Mucosa of descending colon (tissue), 3 donors: ENCODE data around the gene PLA2G2C. TPM values are rescaled to one million over a fixed set of nuclear protein-coding genes. Genes with fewer than 3 reads are reported as not detected.
"Not testable (repeated sequence)": the region's sequence is repeated elsewhere in the genome, so short reads cannot be mapped to it uniquely, and the experiment has no call there.

Experiments
- ATAC-seq: fragments of 200-7000 bp; cut with Tn5 transposase; one replicate; pipeline ENCODE4 v1.9.1; 2020; ENCODE audit warnings: mild to moderate bottlenecking, moderate library complexity
- DNase-seq, 3 donors: peaks; one replicate each; pipeline ENCODE4 v3.0.0-alpha.2; 2020
- H3K36me3 ChIP-seq: fragments of 200-600 bp; one replicate; pipeline ENCODE4 v1.8.0; 2021; ENCODE audit warnings: low read depth, mild to moderate bottlenecking
- H3K4me1 ChIP-seq: fragments of 200-600 bp; one replicate; pipeline ENCODE4 v1.8.0; 2021; ENCODE audit warnings: low read depth, mild to moderate bottlenecking
- H3K4me3 ChIP-seq: fragments of 200-600 bp; one replicate; pipeline ENCODE4 v1.8.0; 2021; ENCODE audit warnings: mild to moderate bottlenecking
- H3K9me3 ChIP-seq: fragments of 200-600 bp; one replicate; pipeline ENCODE4 v1.8.0; 2021; ENCODE audit warnings: mild to moderate bottlenecking
- CTCF ChIP-seq: fragments of 200-600 bp; IDR thresholded peaks from one replicate; pipeline ENCODE4 v1.8.0; 2022; ENCODE audit warnings: antibody characterized with exemption, mild to moderate bottlenecking
- intact Hi-C, 2 donors: fragments of 100-400 bp; cut with DNase I in 1 of 2; cut with micrococcal nuclease in 1 of 2; formaldehyde crosslinking; loops; one replicate each; pipeline versions ENCODE4 v1.11.0 to v1.11.1; 2022; cut with DNase I, micrococcal nuclease
- long read RNA-seq, 2 donors: library from polyadenylated mRNA; unstranded; transcript quantifications; one replicate each; pipeline ENCODE4 v2.0.0, GENCODE V29; 2019 to 2021
- total RNA-seq, 3 donors: library from RNA; stranded (reverse); fragmentation: NEBNext Ultra II Directional in 2 of 3; extraction: Animal tissue kit (Norgen Biotek cat#: 25700) in 2 of 3; gene quantifications; one replicate each; pipeline versions ENCODE4 v1.2.1 to v1.2.4, GENCODE V29; 2021 to 2023
- donor health status: DM: no; HTN: no; CAD: no; lungs with moderate emphysema.
- donor health status: DM: no; HTN: no; CAD: no.
- donor health status: DM: no; HTN: yes; CAD: no.

PLA2G2C gene
- total RNA-seq, result 1 to 10 TPM in 1 of 3 donors, under 1 TPM in 1, not detected in 1; 0.55 to 2.1 TPM
- long read RNA-seq, donor 1, partial matches to known transcripts, result 0 of 6 reads
- long read RNA-seq, donor 1, other reads (novel, unspliced or antisense), result 6 of 6 reads
- long read RNA-seq, donor 2, result 0 reads

- intact Hi-C loops, result no loop called here
- peak within 1 kb of the TSS; percentile 14 for H3K4me3 ChIP-seq
- H3K36me3 ChIP-seq, result no peaks in the 10 kb centered on the region
- peaks cover 22% of the 10 kb centered on the region for H3K4me1 ChIP-seq
- TF ChIP-seq CTCF, result no peak
- ATAC-seq (peak; percentile 79), DNase-seq (peak; percentile 88 to 90 (median 88))
- no peaks in the 10 kb centered on the region for H3K9me3 ChIP-seq
These were observed at the start of gene PLA2G2C, which contains the start of gene UBXN10 for GRCh38 chr1:20185834-20186782. Gene PLA2G2C, minus strand, starts transcription at chr1:20186518. Its CDS starts 9,155 bp downstream, at chr1:20177363. Gene UBXN10, plus strand, starts transcription at chr1:20186096. Its CDS starts 4,466 bp downstream, at chr1:20190562.

- ATAC-seq (no peak), DNase-seq (no peak)
- no peak for TF ChIP-seq CTCF
- peaks cover 3% of the 10 kb centered on the region for H3K4me1 ChIP-seq
- H3K36me3 ChIP-seq, result no peaks in the 10 kb centered on the region
- H3K9me3 ChIP-seq, result no peaks in the 10 kb centered on the region
- no peak overlapping the region for H3K4me3 ChIP-seq
- intact Hi-C loops, result no loop called here
These were observed 48.6 kb upstream of the PLA2G2C start for GRCh38 chr1:20234788-20235535.

GRCh38 chr1:20233866-20234265, 47.5 kb upstream of the PLA2G2C start:
- Histone ChIP-seq H3K4me3 (no peak overlapping the region), H3K36me3 (no peaks in the 10 kb centered on the region), H3K9me3 (no peaks in the 10 kb centered on the region), H3K4me1 (no peaks in the 10 kb centered on the region)
- intact Hi-C loops, result no loop called here
- no peak for DNase-seq
- peak; percentile 15 for ATAC-seq
- TF ChIP-seq CTCF, result no peak

GRCh38 chr1:20233394-20233793, 47.1 kb upstream of the PLA2G2C start:
- ATAC-seq, result peak; percentile 83
- DNase-seq, result no peak

GRCh38 chr1:20232564-20232963, 46.2 kb upstream of the PLA2G2C start:
- H3K9me3 ChIP-seq, H3K4me3 ChIP-seq, H3K4me1 ChIP-seq, H3K36me3 ChIP-seq, intact Hi-C loops: not testable (repeated sequence)
- DNase-seq (peak in 1 of 3 donors; percentile 74), ATAC-seq (peak; percentile 52)

More at GRCh38 chr1:20233394-20233793, 47.1 kb upstream of the PLA2G2C start:
- H3K36me3 ChIP-seq, result no peaks in the 10 kb centered on the region
- H3K4me3 ChIP-seq, result no peak overlapping the region
- no peaks in the 10 kb centered on the region for H3K4me1 ChIP-seq
- intact Hi-C loops, result no loop called here
- TF ChIP-seq CTCF, result no peak
- no peaks in the 10 kb centered on the region for H3K9me3 ChIP-seq
